Omental fat pad (tissue), 4 donors: ENCODE results near the gene RSPH9. TPM values are rescaled to one million over a fixed set of nuclear protein-coding genes. Genes with fewer than 3 reads are reported as not detected.

ENCODE experiments used
- ATAC-seq: fragments of 150-250 bp; one replicate; pipeline ENCODE4 v1.9.1; 2016; ENCODE audit warnings: mild to moderate bottlenecking, moderate library complexity; ENCODE audit not compliant: low FRiP score
- DNase-seq: peaks from one replicate; pipeline ENCODE4 v3.0.0-alpha.2; 2019; ENCODE audit warnings: low spot score
- CTCF ChIP-seq, 3 donors: fragments of 450-650 bp; IDR thresholded peaks; one replicate each; pipeline ENCODE4 v1.5.1; 2016 to 2017; ENCODE audit warnings: antibody characterized with exemption in 3 of 3, mild to moderate bottlenecking in 3 of 3, moderate library complexity in 2 of 3
- total RNA-seq, 4 donors: library from RNA; depleted of rRNA; stranded (reverse); fragments of >200 nt; gene quantifications; one replicate each; pipeline ENCODE4 v1.1.0, GENCODE V29; 2016

RSPH9 gene
- total RNA-seq, 4 donors from 2014 or later = 0.09 to 0.44 TPM; not detected in 2

DNA sequence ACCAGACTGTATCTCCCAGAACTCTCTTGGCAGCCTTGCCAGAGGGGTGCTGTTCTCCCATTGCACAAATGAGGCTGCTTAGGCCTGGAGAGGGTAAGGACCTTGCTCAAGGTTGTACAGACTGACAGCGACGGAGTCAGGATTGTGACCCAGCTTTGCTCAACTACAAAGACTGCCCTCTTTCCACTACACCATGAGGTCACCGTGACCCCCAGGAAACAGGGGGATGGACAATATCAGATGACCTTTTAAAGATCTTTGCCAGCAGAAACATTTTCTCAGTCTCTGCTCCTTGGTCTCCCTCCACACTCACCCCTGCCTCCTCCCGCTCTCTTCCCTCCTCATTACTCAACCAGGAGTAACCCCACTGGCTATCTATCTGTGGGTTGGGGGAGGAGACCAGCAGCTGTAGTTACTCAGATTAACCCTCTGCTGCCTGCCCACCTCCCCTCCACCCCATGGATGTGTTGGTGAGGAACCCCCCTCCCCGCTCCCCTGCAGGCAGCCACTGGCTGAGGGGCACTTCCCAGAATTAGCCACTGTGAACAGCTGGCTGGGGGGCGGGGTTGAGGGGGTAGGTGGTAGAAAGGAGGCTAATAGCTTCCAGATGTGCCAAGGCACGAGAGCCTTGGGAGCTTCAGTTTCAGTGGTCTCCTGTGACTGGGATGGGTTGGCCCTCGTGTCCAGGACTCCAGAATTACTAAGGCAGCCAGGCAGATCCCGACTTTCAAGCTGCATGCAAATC, 69.6 kb downstream of the RSPH9 start:
- TF ChIP-seq CTCF (IDR thresholded peaks at IDR 0.05) = no peak
- no peak for DNase-seq
- ATAC-seq = peak; percentile 44

- ATAC-seq (no peak), DNase-seq (no peak)
- TF ChIP-seq CTCF (IDR thresholded peaks at IDR 0.05) = no peak
Observed at GRCh38 chr6:43715056-43715788, 70.4 kb downstream of the RSPH9 start.

GRCh38 chr6:43716099-43716498, 71.3 kb downstream of the RSPH9 start:
- TF ChIP-seq CTCF (IDR thresholded peaks at IDR 0.05) = no peak
- DNase-seq = no peak
- ATAC-seq = peak; percentile 4

- ATAC-seq = no peak
- DNase-seq = no peak
- no peak for TF ChIP-seq CTCF (IDR thresholded peaks at IDR 0.05)
Observed at GRCh38 chr6:43717389-43717788, 72.6 kb downstream of the RSPH9 start.

GRCh38 chr6:43717822-43718221, 73.0 kb downstream of the RSPH9 start:
- TF ChIP-seq CTCF (IDR thresholded peaks at IDR 0.05) = no peak
- ATAC-seq (peak; percentile 86), DNase-seq (no peak)

- ATAC-seq (peak; percentile 7), DNase-seq (no peak)
- TF ChIP-seq CTCF (IDR thresholded peaks at IDR 0.05) = no peak
Observed at GRCh38 chr6:43718387-43719105, 73.7 kb downstream of the RSPH9 start.
